ENCODE results near the gene WNT2. TPM values are rescaled to one million over a fixed set of nuclear protein-coding genes. Genes with fewer than 3 reads are reported as not detected.
A peak's percentile ranks its signal among the peaks of the same experiment; 100 is the strongest.

Gene WNT2
- total and polyA plus RNA-seq, 10 of the 15 experiments (the other 5 are each of a cell fraction or from before 2014, with no cell fraction given): 0.07 to 0.34 (median 0.19) TPM

DNA sequence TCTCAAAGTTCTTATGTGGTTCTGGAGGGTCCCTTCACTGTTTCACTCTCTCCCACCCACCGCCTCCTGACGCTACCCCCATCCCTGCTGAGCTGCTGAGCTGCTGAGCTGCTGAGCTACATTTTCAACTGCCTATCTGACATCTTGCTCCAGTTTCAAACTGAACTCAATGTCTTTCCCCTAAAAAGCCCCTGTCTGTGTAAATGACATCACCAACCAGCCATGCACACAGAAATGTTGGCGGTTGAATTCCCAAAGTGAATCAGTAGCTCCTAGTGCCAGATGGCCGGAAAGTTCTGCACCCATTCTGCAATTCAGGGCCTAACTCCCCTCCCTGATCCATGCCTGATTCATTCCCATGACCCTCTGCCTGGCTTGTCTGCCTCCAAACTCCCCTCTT is 71.2 kb downstream of the WNT2 start (continued):
- no peak for TF ChIP-seq ZSCAN29 (IDR thresholded peaks at IDR 0.05)
- no peak for TF ChIP-seq STAT1 (conservative IDR thresholded peaks at IDR 0.05)
- TF ChIP-seq, protein P1, sequence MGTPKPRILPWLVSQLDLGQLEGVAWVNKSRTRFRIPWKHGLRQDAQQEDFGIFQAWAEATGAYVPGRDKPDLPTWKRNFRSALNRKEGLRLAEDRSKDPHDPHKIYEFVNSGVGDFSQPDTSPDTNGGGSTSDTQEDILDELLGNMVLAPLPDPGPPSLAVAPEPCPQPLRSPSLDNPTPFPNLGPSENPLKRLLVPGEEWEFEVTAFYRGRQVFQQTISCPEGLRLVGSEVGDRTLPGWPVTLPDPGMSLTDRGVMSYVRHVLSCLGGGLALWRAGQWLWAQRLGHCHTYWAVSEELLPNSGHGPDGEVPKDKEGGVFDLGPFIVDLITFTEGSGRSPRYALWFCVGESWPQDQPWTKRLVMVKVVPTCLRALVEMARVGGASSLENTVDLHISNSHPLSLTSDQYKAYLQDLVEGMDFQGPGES (IDR thresholded peaks at IDR 0.05): no peak
- TF ChIP-seq, protein P2, sequence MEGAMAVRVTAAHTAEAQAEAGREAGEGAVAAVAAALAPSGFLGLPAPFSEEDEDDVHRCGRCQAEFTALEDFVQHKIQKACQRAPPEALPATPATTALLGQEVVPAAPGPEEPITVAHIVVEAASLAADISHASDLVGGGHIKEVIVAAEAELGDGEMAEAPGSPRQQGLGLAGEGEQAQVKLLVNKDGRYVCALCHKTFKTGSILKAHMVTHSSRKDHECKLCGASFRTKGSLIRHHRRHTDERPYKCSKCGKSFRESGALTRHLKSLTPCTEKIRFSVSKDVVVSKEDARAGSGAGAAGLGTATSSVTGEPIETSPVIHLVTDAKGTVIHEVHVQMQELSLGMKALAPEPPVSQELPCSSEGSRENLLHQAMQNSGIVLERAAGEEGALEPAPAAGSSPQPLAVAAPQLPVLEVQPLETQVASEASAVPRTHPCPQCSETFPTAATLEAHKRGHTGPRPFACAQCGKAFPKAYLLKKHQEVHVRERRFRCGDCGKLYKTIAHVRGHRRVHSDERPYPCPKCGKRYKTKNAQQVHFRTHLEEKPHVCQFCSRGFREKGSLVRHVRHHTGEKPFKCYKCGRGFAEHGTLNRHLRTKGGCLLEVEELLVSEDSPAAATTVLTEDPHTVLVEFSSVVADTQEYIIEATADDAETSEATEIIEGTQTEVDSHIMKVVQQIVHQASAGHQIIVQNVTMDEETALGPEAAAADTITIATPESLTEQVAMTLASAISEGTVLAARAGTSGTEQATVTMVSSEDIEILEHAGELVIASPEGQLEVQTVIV (IDR thresholded peaks at IDR 0.05; ENCODE audit: borderline replicate concordance, partially characterized antibody): no peak
- TF ChIP-seq NFIC (IDR thresholded peaks at IDR 0.05; ENCODE audit: low read depth, low read length): peak; percentile 92
- peak; percentile 55; the same call in 1 of the 2 replicates for TF ChIP-seq BCL11A (IDR thresholded peaks at IDR 0.05; ENCODE audit: low read depth, low read length)
- TF ChIP-seq ESRRA (IDR thresholded peaks at IDR 0.05; ENCODE audit: low read length): no peak
- TF ChIP-seq, protein P3, sequence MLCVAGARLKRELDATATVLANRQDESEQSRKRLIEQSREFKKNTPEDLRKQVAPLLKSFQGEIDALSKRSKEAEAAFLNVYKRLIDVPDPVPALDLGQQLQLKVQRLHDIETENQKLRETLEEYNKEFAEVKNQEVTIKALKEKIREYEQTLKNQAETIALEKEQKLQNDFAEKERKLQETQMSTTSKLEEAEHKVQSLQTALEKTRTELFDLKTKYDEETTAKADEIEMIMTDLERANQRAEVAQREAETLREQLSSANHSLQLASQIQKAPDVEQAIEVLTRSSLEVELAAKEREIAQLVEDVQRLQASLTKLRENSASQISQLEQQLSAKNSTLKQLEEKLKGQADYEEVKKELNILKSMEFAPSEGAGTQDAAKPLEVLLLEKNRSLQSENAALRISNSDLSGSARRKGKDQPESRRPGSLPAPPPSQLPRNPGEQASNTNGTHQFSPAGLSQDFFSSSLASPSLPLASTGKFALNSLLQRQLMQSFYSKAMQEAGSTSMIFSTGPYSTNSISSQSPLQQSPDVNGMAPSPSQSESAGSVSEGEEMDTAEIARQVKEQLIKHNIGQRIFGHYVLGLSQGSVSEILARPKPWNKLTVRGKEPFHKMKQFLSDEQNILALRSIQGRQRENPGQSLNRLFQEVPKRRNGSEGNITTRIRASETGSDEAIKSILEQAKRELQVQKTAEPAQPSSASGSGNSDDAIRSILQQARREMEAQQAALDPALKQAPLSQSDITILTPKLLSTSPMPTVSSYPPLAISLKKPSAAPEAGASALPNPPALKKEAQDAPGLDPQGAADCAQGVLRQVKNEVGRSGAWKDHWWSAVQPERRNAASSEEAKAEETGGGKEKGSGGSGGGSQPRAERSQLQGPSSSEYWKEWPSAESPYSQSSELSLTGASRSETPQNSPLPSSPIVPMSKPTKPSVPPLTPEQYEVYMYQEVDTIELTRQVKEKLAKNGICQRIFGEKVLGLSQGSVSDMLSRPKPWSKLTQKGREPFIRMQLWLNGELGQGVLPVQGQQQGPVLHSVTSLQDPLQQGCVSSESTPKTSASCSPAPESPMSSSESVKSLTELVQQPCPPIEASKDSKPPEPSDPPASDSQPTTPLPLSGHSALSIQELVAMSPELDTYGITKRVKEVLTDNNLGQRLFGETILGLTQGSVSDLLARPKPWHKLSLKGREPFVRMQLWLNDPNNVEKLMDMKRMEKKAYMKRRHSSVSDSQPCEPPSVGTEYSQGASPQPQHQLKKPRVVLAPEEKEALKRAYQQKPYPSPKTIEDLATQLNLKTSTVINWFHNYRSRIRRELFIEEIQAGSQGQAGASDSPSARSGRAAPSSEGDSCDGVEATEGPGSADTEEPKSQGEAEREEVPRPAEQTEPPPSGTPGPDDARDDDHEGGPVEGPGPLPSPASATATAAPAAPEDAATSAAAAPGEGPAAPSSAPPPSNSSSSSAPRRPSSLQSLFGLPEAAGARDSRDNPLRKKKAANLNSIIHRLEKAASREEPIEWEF (IDR thresholded peaks at IDR 0.05; ENCODE audit: insufficient replicate concordance, low read depth, low read length): no peak
- TF ChIP-seq, protein P4, sequence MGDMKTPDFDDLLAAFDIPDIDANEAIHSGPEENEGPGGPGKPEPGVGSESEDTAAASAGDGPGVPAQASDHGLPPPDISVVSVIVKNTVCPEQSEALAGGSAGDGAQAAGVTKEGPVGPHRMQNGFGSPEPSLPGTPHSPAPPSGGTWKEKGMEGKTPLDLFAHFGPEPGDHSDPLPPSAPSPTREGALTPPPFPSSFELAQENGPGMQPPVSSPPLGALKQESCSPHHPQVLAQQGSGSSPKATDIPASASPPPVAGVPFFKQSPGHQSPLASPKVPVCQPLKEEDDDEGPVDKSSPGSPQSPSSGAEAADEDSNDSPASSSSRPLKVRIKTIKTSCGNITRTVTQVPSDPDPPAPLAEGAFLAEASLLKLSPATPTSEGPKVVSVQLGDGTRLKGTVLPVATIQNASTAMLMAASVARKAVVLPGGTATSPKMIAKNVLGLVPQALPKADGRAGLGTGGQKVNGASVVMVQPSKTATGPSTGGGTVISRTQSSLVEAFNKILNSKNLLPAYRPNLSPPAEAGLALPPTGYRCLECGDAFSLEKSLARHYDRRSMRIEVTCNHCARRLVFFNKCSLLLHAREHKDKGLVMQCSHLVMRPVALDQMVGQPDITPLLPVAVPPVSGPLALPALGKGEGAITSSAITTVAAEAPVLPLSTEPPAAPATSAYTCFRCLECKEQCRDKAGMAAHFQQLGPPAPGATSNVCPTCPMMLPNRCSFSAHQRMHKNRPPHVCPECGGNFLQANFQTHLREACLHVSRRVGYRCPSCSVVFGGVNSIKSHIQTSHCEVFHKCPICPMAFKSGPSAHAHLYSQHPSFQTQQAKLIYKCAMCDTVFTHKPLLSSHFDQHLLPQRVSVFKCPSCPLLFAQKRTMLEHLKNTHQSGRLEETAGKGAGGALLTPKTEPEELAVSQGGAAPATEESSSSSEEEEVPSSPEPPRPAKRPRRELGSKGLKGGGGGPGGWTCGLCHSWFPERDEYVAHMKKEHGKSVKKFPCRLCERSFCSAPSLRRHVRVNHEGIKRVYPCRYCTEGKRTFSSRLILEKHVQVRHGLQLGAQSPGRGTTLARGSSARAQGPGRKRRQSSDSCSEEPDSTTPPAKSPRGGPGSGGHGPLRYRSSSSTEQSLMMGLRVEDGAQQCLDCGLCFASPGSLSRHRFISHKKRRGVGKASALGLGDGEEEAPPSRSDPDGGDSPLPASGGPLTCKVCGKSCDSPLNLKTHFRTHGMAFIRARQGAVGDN (IDR thresholded peaks at IDR 0.05): peak; percentile 53; the same call in 1 of the 2 replicates
- no peak for TF ChIP-seq NFYA (IDR thresholded peaks at IDR 0.05; ENCODE audit: borderline replicate concordance, low read depth, low read length)

All from GM12878 (cell line).